OCI-LY3 (cell line): Measurements from ENCODE around the gene MTA1.

ENCODE experiments used
- H2AFZ ChIP-seq: fragments of 200-600, 300-600 bp; shearing (Covaris generic); 2 replicates; pipeline ENCODE4 v1.6.0; 2014; ENCODE audit warnings: antibody characterized with exemption, low read depth, low read length
- H3K27ac ChIP-seq: fragments of 200-600, 300-600 bp; sonication (generic); 2 replicates; pipeline ENCODE4 v1.5.1; 2014; ENCODE audit warnings: mild to moderate bottlenecking, low read length, moderate library complexity, mixed read lengths
- H3K27me3 ChIP-seq: fragments of 200-600, 300-600 bp; sonication (generic); 2 replicates; pipeline ENCODE4 v1.6.1; 2014; ENCODE audit warnings: low read depth, low read length, mixed read lengths
- H3K36me3 ChIP-seq: fragments of 200-600, 300-600 bp; sonication (generic); replicated peaks from 2 replicates; pipeline ENCODE3; 2014; ENCODE audit warnings: low read depth, low read length, mixed read lengths
- H3K4me1 ChIP-seq: fragments of 300-600, 200-600 bp; sonication (generic); 2 replicates; pipeline ENCODE4 v1.6.1; 2014; ENCODE audit warnings: low read length, mixed read lengths
- H3K4me2 ChIP-seq: fragments of 200-600, 300-600 bp; sonication (generic); 2 replicates; pipeline ENCODE4 v1.6.1; 2014; ENCODE audit warnings: low read length, mixed read lengths
- H3K4me3 ChIP-seq: fragments of 300-600, 200-600 bp; sonication (generic); 2 replicates; pipeline ENCODE4 v1.5.1; 2014; ENCODE audit warnings: antibody characterized with exemption, mild to moderate bottlenecking, low read length, moderate library complexity
- H3K79me2 ChIP-seq: fragments of 300-600, 200-600 bp; shearing (Covaris generic); 2 replicates; pipeline ENCODE4 v1.6.1; 2014; ENCODE audit warnings: mild to moderate bottlenecking, low read length, mixed read lengths
- H3K9ac ChIP-seq: fragments of 300-600, 200-600 bp; shearing (Covaris generic); 2 replicates; pipeline ENCODE4 v1.6.0; 2014; ENCODE audit warnings: mild to moderate bottlenecking, low read length, moderate library complexity
- H3K9me3 ChIP-seq: fragments of 200-600, 300-600 bp; shearing (Covaris generic); 2 replicates; pipeline ENCODE4 v1.6.1; 2014; ENCODE audit warnings: low read length, mixed read lengths; ENCODE audit not compliant: insufficient read depth
- H4K20me1 ChIP-seq: fragments of 200-600, 300-600 bp; sonication (generic); 2 replicates; pipeline ENCODE4 v1.6.1; 2016; ENCODE audit warnings: low read length, mixed read lengths; ENCODE audit not compliant: insufficient read depth
- CTCF ChIP-seq: fragments of 200-600, 300-600 bp; sonication (generic); IDR thresholded peaks from 2 replicates; pipeline ENCODE4 v1.5.1; 2014; ENCODE audit warnings: antibody characterized with exemption, low read length, low read depth
- EZH2phosphoT487 ChIP-seq: fragments of 200-600 bp; shearing (Covaris generic); IDR thresholded peaks from 2 replicates; pipeline ENCODE4 v1.6.1; 2018; ENCODE audit warnings: antibody characterized with exemption, mixed run types, low read depth

Gene MTA1

GRCh38 chr14:105421723-105422615, 2.3 kb downstream of the MTA1 start:
- peak overlapping the region; percentile 83 for H3K4me3 ChIP-seq

GRCh38 chr14:105422695-105423487, 3.3 kb downstream of the MTA1 start:
- peaks cover 89% of the 10 kb centered on the region for H3K79me2 ChIP-seq
- no peak overlapping the region for H3K4me2 ChIP-seq
- no peaks in the 10 kb centered on the region for H3K27me3 ChIP-seq
- peaks cover 19% of the 10 kb centered on the region for H3K4me1 ChIP-seq
- TF ChIP-seq EZH2phosphoT487, result no peak
- H2AFZ ChIP-seq, result no peak overlapping the region
- no peak overlapping the region for H3K27ac ChIP-seq
- H4K20me1 ChIP-seq, result peaks cover 54% of the 10 kb centered on the region
- peaks cover 43% of the 10 kb centered on the region for H3K36me3 ChIP-seq
- no peak overlapping the region for H3K9ac ChIP-seq
- no peak overlapping the region for H3K4me3 ChIP-seq
- H3K9me3 ChIP-seq, result no peaks in the 10 kb centered on the region

More at GRCh38 chr14:105421723-105422615, 2.3 kb downstream of the MTA1 start:
- H3K79me2 ChIP-seq, result peaks cover 80% of the 10 kb centered on the region
- H3K4me1 ChIP-seq, result peaks cover 19% of the 10 kb centered on the region
- H3K9ac ChIP-seq, result no peak overlapping the region
- no peak for TF ChIP-seq EZH2phosphoT487
- no peak for TF ChIP-seq CTCF
- peak overlapping the region; percentile 97 for H3K4me2 ChIP-seq
- H3K36me3 ChIP-seq, result peaks cover 36% of the 10 kb centered on the region
- H2AFZ ChIP-seq, result no peak overlapping the region
- H3K27ac ChIP-seq, result no peak overlapping the region
- H3K27me3 ChIP-seq, result no peaks in the 10 kb centered on the region
- H4K20me1 ChIP-seq, result peaks cover 47% of the 10 kb centered on the region
- H3K9me3 ChIP-seq, result no peaks in the 10 kb centered on the region

- no peaks in the 10 kb centered on the region for H3K27me3 ChIP-seq
- no peak overlapping the region for H3K27ac ChIP-seq
- no peak overlapping the region for H3K4me2 ChIP-seq
- H3K4me1 ChIP-seq, result peaks cover 18% of the 10 kb centered on the region
- no peak overlapping the region for H3K4me3 ChIP-seq
- H3K36me3 ChIP-seq, result peaks cover 50% of the 10 kb centered on the region
- H2AFZ ChIP-seq, result no peak overlapping the region
- peaks cover 96% of the 10 kb centered on the region for H3K79me2 ChIP-seq
- no peaks in the 10 kb centered on the region for H3K9me3 ChIP-seq
- no peak overlapping the region for H3K9ac ChIP-seq
- TF ChIP-seq EZH2phosphoT487 (no peak), CTCF (no peak)
- peaks cover 57% of the 10 kb centered on the region for H4K20me1 ChIP-seq
Measured at GRCh38 chr14:105423488-105424195, 4.0 kb downstream of the MTA1 start.

- no peak overlapping the region for H3K9ac ChIP-seq
- TF ChIP-seq EZH2phosphoT487 (no peak), CTCF (no peak)
- H3K9me3 ChIP-seq, result no peaks in the 10 kb centered on the region
- H3K27ac ChIP-seq, result no peak overlapping the region
- H3K4me3 ChIP-seq, result no peak overlapping the region
- no peak overlapping the region for H3K4me2 ChIP-seq
- H4K20me1 ChIP-seq, result peaks cover 62% of the 10 kb centered on the region
- peaks cover 51% of the 10 kb centered on the region for H3K36me3 ChIP-seq
- no peak overlapping the region for H2AFZ ChIP-seq
- peaks cover 11% of the 10 kb centered on the region for H3K4me1 ChIP-seq
- H3K79me2 ChIP-seq, result peaks cover 93% of the 10 kb centered on the region
- H3K27me3 ChIP-seq, result no peaks in the 10 kb centered on the region
Measured at GRCh38 chr14:105424861-105425260, 5.2 kb downstream of the MTA1 start.
